Esophagus (tissue), 2 donors: Measurements from ENCODE around the gene MAP6. TPM values are rescaled to one million over a fixed set of nuclear protein-coding genes. Genes with fewer than 3 reads are reported as not detected.

ENCODE experiments used
- H3K27ac ChIP-seq, 2 donors: one replicate each; pipeline ENCODE4 v1.5.1; 2013; ENCODE audit warnings: low read depth in 2 of 2, mild to moderate bottlenecking in 2 of 2, inconsistent platforms in 1 of 2, low read length in 1 of 2, moderate library complexity in 1 of 2
- H3K27me3 ChIP-seq, 2 donors: one replicate each; pipeline ENCODE4 v1.6.1; 2013; ENCODE audit warnings: low read length in 2 of 2, control low read depth in 1 of 2, mild to moderate bottlenecking in 1 of 2; ENCODE audit not compliant: insufficient read depth in 2 of 2, control insufficient read depth in 1 of 2
- H3K36me3 ChIP-seq, 2 donors: one replicate each; pipeline ENCODE4 v1.6.1; 2013; ENCODE audit warnings: low read length in 1 of 2; ENCODE audit not compliant: control insufficient read depth in 2 of 2, insufficient read depth in 2 of 2
- H3K4me1 ChIP-seq, 2 donors: one replicate each; pipeline ENCODE4 v1.6.1; 2013; ENCODE audit warnings: low read length in 1 of 2; ENCODE audit not compliant: control insufficient read depth in 2 of 2, insufficient read depth in 2 of 2
- H3K4me3 ChIP-seq, 2 donors: one replicate each; pipeline ENCODE4 v1.5.1; 2013; ENCODE audit warnings: low read length in 2 of 2, mild to moderate bottlenecking in 2 of 2, low read depth in 1 of 2, moderate library complexity in 1 of 2
- H3K9me3 ChIP-seq, 2 donors: one replicate each; pipeline ENCODE4 v1.6.1; 2013; ENCODE audit warnings: mild to moderate bottlenecking in 2 of 2, low read depth in 1 of 2, low read length in 1 of 2, moderate library complexity in 1 of 2; ENCODE audit not compliant: control insufficient read depth in 2 of 2, insufficient read depth in 1 of 2
- WGBS, 2 donors: extraction: QIAGEN DNeasy Blood & Tissue Kit; methylation state at CpG; one replicate each; pipeline ENCODE4 v1.1.7; 2013; 5-methylcytosine and 5-hydroxymethylcytosine counted together
- polyA plus RNA-seq, 2 donors: library from polyadenylated mRNA; stranded (reverse); fragments of 200-250 nt; gene quantifications; one replicate each; pipeline ENCODE4 v1.2.3, GENCODE V29; 2013
- donor health status: healthy with polysubstance abuse.
- donor health status: Bipolar disorder and iron deficiency.

Gene MAP6
- polyA plus RNA-seq, 2 donors: 0.71 to 1.6 TPM

- no peaks in the 10 kb centered on the region for H3K27me3 ChIP-seq
- H3K9me3 ChIP-seq: no peaks in the 10 kb centered on the region
- WGBS, 2 donors: 76 to 77% methylated on average over 11 of the region's 11 CpGs
- no peaks in the 10 kb centered on the region for H3K36me3 ChIP-seq
- H3K27ac ChIP-seq: no peak overlapping the region
- H3K4me3 ChIP-seq: no peak overlapping the region
- no peaks in the 10 kb centered on the region for H3K4me1 ChIP-seq
Measured at GRCh38 chr11:75538150-75538942, 130.5 kb downstream of the MAP6 start.

- H3K27me3 ChIP-seq: no peaks in the 10 kb centered on the region
- no peak overlapping the region for H3K4me3 ChIP-seq
- WGBS, 2 donors: 85% methylated on average over 5 of the region's 5 CpGs
Measured at GRCh38 chr11:75537740-75538139, 131.1 kb downstream of the MAP6 start.

More at GRCh38 chr11:75537740-75538139, 131.1 kb downstream of the MAP6 start:
- Histone ChIP-seq H3K9me3 (no peaks in the 10 kb centered on the region), H3K27ac (no peak overlapping the region), H3K36me3 (no peaks in the 10 kb centered on the region), H3K4me1 (no peaks in the 10 kb centered on the region)

Other genes with a start within 250 kb of the MAP6 start
- under 1 TPM; 0.24 to 0.39 TPM for gene KLHL35, start 235.8 kb downstream of the MAP6 start, polyA plus RNA-seq
- 1 to 10 TPM; 1.9 to 3.0 TPM for gene GDPD5, start 143.1 kb downstream of the MAP6 start, polyA plus RNA-seq
- gene SERPINH1, start 106.8 kb downstream of the MAP6 start, polyA plus RNA-seq: 10 to 100 TPM; 20.0 to 27.1 TPM
- gene MOGAT2, start 48.8 kb upstream of the MAP6 start, polyA plus RNA-seq: under 1 TPM in 1 of 2 donors, not detected in 1; 0.02 TPM
- 10 to 100 TPM; 13.4 to 17.2 TPM for gene DGAT2, start 99.7 kb upstream of the MAP6 start, polyA plus RNA-seq
- 1 to 10 TPM; 3.1 to 3.8 TPM for gene UVRAG, start 146.2 kb upstream of the MAP6 start, polyA plus RNA-seq